ENCODE results near the gene IFI30.

DNA sequence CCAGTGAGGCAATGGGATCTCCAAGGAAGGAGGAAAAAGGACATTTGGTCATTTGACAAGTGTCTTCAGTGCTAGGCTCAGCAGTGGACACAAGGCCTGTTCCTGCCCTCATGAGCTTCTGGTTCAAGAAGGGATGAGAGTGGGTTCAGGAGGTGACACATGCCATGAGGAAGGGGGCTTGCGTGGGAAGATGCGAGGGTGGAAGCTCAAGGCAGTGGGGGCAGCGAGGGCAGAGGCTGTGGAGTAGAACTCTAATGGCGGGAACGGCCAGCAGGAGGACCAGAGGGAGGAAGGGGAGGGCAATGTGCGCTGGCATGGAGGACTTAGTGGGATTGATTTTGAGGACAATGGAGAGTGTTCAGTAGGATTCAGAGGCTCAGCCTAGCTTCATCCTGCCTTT is 17.3 kb upstream of the IFI30 start:
- TF ChIP-seq, protein P1, sequence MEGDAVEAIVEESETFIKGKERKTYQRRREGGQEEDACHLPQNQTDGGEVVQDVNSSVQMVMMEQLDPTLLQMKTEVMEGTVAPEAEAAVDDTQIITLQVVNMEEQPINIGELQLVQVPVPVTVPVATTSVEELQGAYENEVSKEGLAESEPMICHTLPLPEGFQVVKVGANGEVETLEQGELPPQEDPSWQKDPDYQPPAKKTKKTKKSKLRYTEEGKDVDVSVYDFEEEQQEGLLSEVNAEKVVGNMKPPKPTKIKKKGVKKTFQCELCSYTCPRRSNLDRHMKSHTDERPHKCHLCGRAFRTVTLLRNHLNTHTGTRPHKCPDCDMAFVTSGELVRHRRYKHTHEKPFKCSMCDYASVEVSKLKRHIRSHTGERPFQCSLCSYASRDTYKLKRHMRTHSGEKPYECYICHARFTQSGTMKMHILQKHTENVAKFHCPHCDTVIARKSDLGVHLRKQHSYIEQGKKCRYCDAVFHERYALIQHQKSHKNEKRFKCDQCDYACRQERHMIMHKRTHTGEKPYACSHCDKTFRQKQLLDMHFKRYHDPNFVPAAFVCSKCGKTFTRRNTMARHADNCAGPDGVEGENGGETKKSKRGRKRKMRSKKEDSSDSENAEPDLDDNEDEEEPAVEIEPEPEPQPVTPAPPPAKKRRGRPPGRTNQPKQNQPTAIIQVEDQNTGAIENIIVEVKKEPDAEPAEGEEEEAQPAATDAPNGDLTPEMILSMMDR (IDR thresholded peaks at IDR 0.05) = no peak
- no peak for TF ChIP-seq POLR2A (IDR thresholded peaks at IDR 0.05)
- no peak for TF ChIP-seq POLR2AphosphoS5 (IDR thresholded peaks at IDR 0.05; ENCODE audit: insufficient read depth in 1 of 2, low read depth in 1 of 2)
